ENCODE data around the gene ABR. TPM values are rescaled to one million over a fixed set of nuclear protein-coding genes. Genes with fewer than 3 reads are reported as not detected.

Gene ABR
- total and polyA plus RNA-seq, 2 of the 13 experiments (the other 11 are each of a cell fraction or from before 2014, with no cell fraction given): 12.4 to 40.4 TPM

GRCh38 chr17:1000597-1001461 is 179.0 kb downstream of the ABR start (continued):
- TF ChIP-seq KAT7 (CRISPR knock-in tag; IDR thresholded peaks at IDR 0.05; ENCODE audit: borderline replicate concordance) (no peak), HOXA5 (CRISPR knock-in tag; IDR thresholded peaks at IDR 0.05) (no peak), SMARCC2 (IDR thresholded peaks at IDR 0.05) (no peak), NCOA2 (CRISPR knock-in tag; IDR thresholded peaks at IDR 0.05) (peak; percentile 55; the same call in 1 of the 2 replicates), ZC3H13 (CRISPR knock-in tag; IDR thresholded peaks at IDR 0.05) (no peak), GMEB2 (CRISPR knock-in tag; IDR thresholded peaks at IDR 0.05; ENCODE audit: low read depth) (no peak), ATF7-NPFF (CRISPR knock-in tag; IDR thresholded peaks at IDR 0.05; ENCODE audit: low read depth) (no peak), ZNF616 (CRISPR knock-in tag; IDR thresholded peaks at IDR 0.05; ENCODE audit: low read depth) (no peak), TRIM24 (CRISPR knock-in tag; IDR thresholded peaks at IDR 0.05) (no peak), ZNF784 (CRISPR knock-in tag; IDR thresholded peaks at IDR 0.05; ENCODE audit: borderline replicate concordance) (no peak), HNF1B (CRISPR knock-in tag; IDR thresholded peaks at IDR 0.05) (no peak), ZNF20 (CRISPR knock-in tag; IDR thresholded peaks at IDR 0.05) (no peak), ZNF317 (CRISPR knock-in tag; IDR thresholded peaks at IDR 0.05) (peak; percentile 98), PBX3 (CRISPR knock-in tag; IDR thresholded peaks at IDR 0.05; ENCODE audit: borderline replicate concordance) (no peak), LBX2 (CRISPR knock-in tag; IDR thresholded peaks at IDR 0.05; ENCODE audit: borderline replicate concordance) (no peak), ARID2 (CRISPR knock-in tag; IDR thresholded peaks at IDR 0.05; ENCODE audit: borderline replicate concordance) (no peak), TFAP4 (IDR thresholded peaks at IDR 0.05; ENCODE audit: borderline replicate concordance, low read depth) (peak; percentile 30; the same call in 1 of the 2 replicates), HBP1 (CRISPR knock-in tag; IDR thresholded peaks at IDR 0.05; ENCODE audit: low read depth) (no peak), TEAD3 (CRISPR knock-in tag; optimal IDR thresholded peaks at IDR 0.05; ENCODE audit: borderline replicate concordance) (peak; percentile 22), POLR2AphosphoS2 (IDR thresholded peaks at IDR 0.05; ENCODE audit: low read depth, low read length) (no peak), BORCS8-MEF2B (CRISPR knock-in tag; IDR thresholded peaks at IDR 0.05) (no peak)
